Measurements from ENCODE around the gene ST13.
A peak's percentile ranks its signal among the peaks of the same experiment; 100 is the strongest.
"Not testable (repeated sequence)": the region's sequence is repeated elsewhere in the genome, so short reads cannot be mapped to it uniquely, and the experiment has no call there.

The ST13 gene

GRCh38 chr22:40829131-40829530, 27.3 kb downstream of the ST13 start:
- Histone ChIP-seq H3K4me3 (ENCODE audit: low read depth, low read length) (no peak overlapping the region), H3K9ac (ENCODE audit: low read depth, low read length) (no peak overlapping the region), H3K36me3 (ENCODE audit: control insufficient read depth, insufficient read depth, low read length) (peaks cover 6% of the 10 kb centered on the region), H3K9me3 (ENCODE audit: control insufficient read depth, insufficient read depth, low read length) (no peaks in the 10 kb centered on the region), H3K4me1 (ENCODE audit: control insufficient read depth, insufficient read depth, low read length) (peaks cover 4% of the 10 kb centered on the region), H3K27me3 (ENCODE audit: control insufficient read depth, insufficient read depth, low read length) (no peaks in the 10 kb centered on the region)

GRCh38 chr22:40826984-40827741, 29.3 kb downstream of the ST13 start:
- H3K9ac ChIP-seq (ENCODE audit: low read depth, low read length) = no peak overlapping the region
- peaks cover 4% of the 10 kb centered on the region for H3K36me3 ChIP-seq (ENCODE audit: control insufficient read depth, insufficient read depth, low read length)
- peaks cover 4% of the 10 kb centered on the region for H3K4me1 ChIP-seq (ENCODE audit: control insufficient read depth, insufficient read depth, low read length)
- no peak overlapping the region for H3K4me3 ChIP-seq (ENCODE audit: low read depth, low read length)
- H3K27me3 ChIP-seq (ENCODE audit: control insufficient read depth, insufficient read depth, low read length) = no peaks in the 10 kb centered on the region
- H3K9me3 ChIP-seq (ENCODE audit: control insufficient read depth, insufficient read depth, low read length) = no peaks in the 10 kb centered on the region

GRCh38 chr22:40826292-40826691, 30.1 kb downstream of the ST13 start:
- not testable (repeated sequence) for H3K36me3 ChIP-seq (ENCODE audit: control insufficient read depth, insufficient read depth, low read length); H3K4me3 ChIP-seq (ENCODE audit: low read depth, low read length); H3K9ac ChIP-seq (ENCODE audit: low read depth, low read length); H3K9me3 ChIP-seq (ENCODE audit: control insufficient read depth, insufficient read depth, low read length); H3K4me1 ChIP-seq (ENCODE audit: control insufficient read depth, insufficient read depth, low read length); H3K27me3 ChIP-seq (ENCODE audit: control insufficient read depth, insufficient read depth, low read length)

GRCh38 chr22:40823426-40823825, 33.0 kb downstream of the ST13 start:
- Histone ChIP-seq H3K4me3 (ENCODE audit: low read depth, low read length) (no peak overlapping the region), H3K27me3 (ENCODE audit: control insufficient read depth, insufficient read depth, low read length) (no peaks in the 10 kb centered on the region), H3K9ac (ENCODE audit: low read depth, low read length) (no peak overlapping the region), H3K9me3 (ENCODE audit: control insufficient read depth, insufficient read depth, low read length) (no peaks in the 10 kb centered on the region), H3K36me3 (ENCODE audit: control insufficient read depth, insufficient read depth, low read length) (no peaks in the 10 kb centered on the region), H3K4me1 (ENCODE audit: control insufficient read depth, insufficient read depth, low read length) (peaks cover 4% of the 10 kb centered on the region)

GRCh38 chr22:40819599-40820140, 36.8 kb downstream of the ST13 start:
- peak overlapping the region; percentile 42 for H3K9ac ChIP-seq (ENCODE audit: low read depth, low read length)
- peaks cover 2% of the 10 kb centered on the region for H3K4me1 ChIP-seq (ENCODE audit: control insufficient read depth, insufficient read depth, low read length)
- no peaks in the 10 kb centered on the region for H3K27me3 ChIP-seq (ENCODE audit: control insufficient read depth, insufficient read depth, low read length)
- no peaks in the 10 kb centered on the region for H3K9me3 ChIP-seq (ENCODE audit: control insufficient read depth, insufficient read depth, low read length)
- peak overlapping the region; percentile 47 for H3K4me3 ChIP-seq (ENCODE audit: low read depth, low read length)
- H3K36me3 ChIP-seq (ENCODE audit: control insufficient read depth, insufficient read depth, low read length) = no peaks in the 10 kb centered on the region

- peak within 1 kb of the TSS; percentile 97 for H3K4me3 ChIP-seq (ENCODE audit: low read depth, low read length)
- no peaks in the 10 kb centered on the region for H3K27me3 ChIP-seq (ENCODE audit: control insufficient read depth, insufficient read depth, low read length)
- peak within 1 kb of the TSS; percentile 88 for H3K9ac ChIP-seq (ENCODE audit: low read depth, low read length)
- H3K36me3 ChIP-seq (ENCODE audit: control insufficient read depth, insufficient read depth, low read length) = no peaks in the 10 kb centered on the region
- peaks cover 2% of the 10 kb centered on the region for H3K4me1 ChIP-seq (ENCODE audit: control insufficient read depth, insufficient read depth, low read length)
- H3K9me3 ChIP-seq (ENCODE audit: control insufficient read depth, insufficient read depth, low read length) = no peaks in the 10 kb centered on the region
These were observed 37.5 kb downstream of the ST13 start, which contains the start of gene SLC25A17 for GRCh38 chr22:40818747-40819598. Gene SLC25A17 (minus strand): TSS chr22:40819346. CDS start chr22:40819248, 98 bp downstream.

- Histone ChIP-seq H3K4me1 (ENCODE audit: control insufficient read depth, insufficient read depth, low read length) (peaks cover 2% of the 10 kb centered on the region), H3K9me3 (ENCODE audit: control insufficient read depth, insufficient read depth, low read length) (no peaks in the 10 kb centered on the region), H3K36me3 (ENCODE audit: control insufficient read depth, insufficient read depth, low read length) (no peaks in the 10 kb centered on the region), H3K27me3 (ENCODE audit: control insufficient read depth, insufficient read depth, low read length) (no peaks in the 10 kb centered on the region), H3K4me3 (ENCODE audit: low read depth, low read length) (peak overlapping the region; percentile 97), H3K9ac (ENCODE audit: low read depth, low read length) (no peak overlapping the region)
These were observed 38.2 kb downstream of the ST13 start for GRCh38 chr22:40818192-40818746.

- no peaks in the 10 kb centered on the region for H3K36me3 ChIP-seq (ENCODE audit: control insufficient read depth, insufficient read depth, low read length)
- no peaks in the 10 kb centered on the region for H3K9me3 ChIP-seq (ENCODE audit: control insufficient read depth, insufficient read depth, low read length)
- H3K27me3 ChIP-seq (ENCODE audit: control insufficient read depth, insufficient read depth, low read length) = no peaks in the 10 kb centered on the region
- H3K4me1 ChIP-seq (ENCODE audit: control insufficient read depth, insufficient read depth, low read length) = peaks cover 2% of the 10 kb centered on the region
- no peak overlapping the region for H3K9ac ChIP-seq (ENCODE audit: low read depth, low read length)
- H3K4me3 ChIP-seq (ENCODE audit: low read depth, low read length) = peak overlapping the region; percentile 5
These were observed 38.7 kb downstream of the ST13 start for GRCh38 chr22:40817737-40818136.

- Histone ChIP-seq H3K36me3 (ENCODE audit: control insufficient read depth, insufficient read depth, low read length) (no peaks in the 10 kb centered on the region), H3K27me3 (ENCODE audit: control insufficient read depth, insufficient read depth, low read length) (no peaks in the 10 kb centered on the region), H3K9me3 (ENCODE audit: control insufficient read depth, insufficient read depth, low read length) (no peaks in the 10 kb centered on the region), H3K4me3 (ENCODE audit: low read depth, low read length) (no peak overlapping the region), H3K4me1 (ENCODE audit: control insufficient read depth, insufficient read depth, low read length) (peaks cover 2% of the 10 kb centered on the region), H3K9ac (ENCODE audit: low read depth, low read length) (no peak overlapping the region)
These were observed 42.5 kb downstream of the ST13 start for GRCh38 chr22:40813912-40814315.

GRCh38 chr22:40808018-40808841, 48.2 kb downstream of the ST13 start:
- H3K36me3 ChIP-seq (ENCODE audit: control insufficient read depth, insufficient read depth, low read length) = no peaks in the 10 kb centered on the region
- no peaks in the 10 kb centered on the region for H3K9me3 ChIP-seq (ENCODE audit: control insufficient read depth, insufficient read depth, low read length)
- H3K4me1 ChIP-seq (ENCODE audit: control insufficient read depth, insufficient read depth, low read length) = no peaks in the 10 kb centered on the region
- no peak overlapping the region for H3K9ac ChIP-seq (ENCODE audit: low read depth, low read length)
- no peaks in the 10 kb centered on the region for H3K27me3 ChIP-seq (ENCODE audit: control insufficient read depth, insufficient read depth, low read length)
- H3K4me3 ChIP-seq (ENCODE audit: low read depth, low read length) = no peak overlapping the region

- Histone ChIP-seq H3K9ac (ENCODE audit: low read depth, low read length) (no peak overlapping the region), H3K27me3 (ENCODE audit: control insufficient read depth, insufficient read depth, low read length) (no peaks in the 10 kb centered on the region), H3K36me3 (ENCODE audit: control insufficient read depth, insufficient read depth, low read length) (no peaks in the 10 kb centered on the region), H3K4me3 (ENCODE audit: low read depth, low read length) (no peak overlapping the region), H3K9me3 (ENCODE audit: control insufficient read depth, insufficient read depth, low read length) (no peaks in the 10 kb centered on the region), H3K4me1 (ENCODE audit: control insufficient read depth, insufficient read depth, low read length) (no peaks in the 10 kb centered on the region)
These were observed 49.7 kb downstream of the ST13 start for GRCh38 chr22:40806711-40807110.
